Superior temporal gyrus (tissue), 1 donor: Measurements from ENCODE around the gene ICA1L.

Source experiments
- DNase-seq: peaks from one replicate; pipeline ENCODE4 v3.0.0-alpha.2; 2016; ENCODE audit errors: extremely low spot score

The ICA1L gene

GRCh38 chr2:202782940-202783558 is 88.5 kb downstream of the ICA1L start:
- DNase-seq = no peak

DNA sequence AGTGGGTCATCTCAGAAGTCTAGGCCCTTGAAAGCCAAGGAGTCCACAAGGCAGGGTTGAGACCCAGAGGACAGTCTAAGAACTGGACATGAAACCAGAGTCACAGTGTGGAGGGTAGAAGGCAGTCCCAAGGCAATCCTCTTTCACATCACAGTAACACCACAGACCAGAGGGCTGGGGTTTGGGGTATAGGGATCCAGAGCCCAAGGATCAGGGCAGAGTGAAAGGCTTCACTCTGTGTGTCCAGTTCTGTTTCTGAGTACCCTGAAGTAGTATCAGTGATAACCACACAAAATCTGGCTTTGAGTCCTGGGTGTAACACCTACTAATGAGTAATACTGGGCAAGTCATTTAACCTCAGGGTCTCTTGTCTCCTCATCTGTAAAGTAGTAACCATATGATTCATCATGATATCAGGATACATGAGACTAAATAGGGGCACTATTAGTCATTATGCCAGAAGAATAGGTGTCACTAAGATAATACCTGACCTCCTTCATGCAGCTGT is 91.0 kb downstream of the ICA1L start:
- no peak for DNase-seq

- no peak for DNase-seq
These were observed 93.3 kb downstream of the ICA1L start for GRCh38 chr2:202778217-202778616.

- no peak for DNase-seq
These were observed 97.5 kb downstream of the ICA1L start for GRCh38 chr2:202774104-202774503.

- DNase-seq = no peak
These were observed 98.1 kb downstream of the ICA1L start for GRCh38 chr2:202773301-202773973.

DNA sequence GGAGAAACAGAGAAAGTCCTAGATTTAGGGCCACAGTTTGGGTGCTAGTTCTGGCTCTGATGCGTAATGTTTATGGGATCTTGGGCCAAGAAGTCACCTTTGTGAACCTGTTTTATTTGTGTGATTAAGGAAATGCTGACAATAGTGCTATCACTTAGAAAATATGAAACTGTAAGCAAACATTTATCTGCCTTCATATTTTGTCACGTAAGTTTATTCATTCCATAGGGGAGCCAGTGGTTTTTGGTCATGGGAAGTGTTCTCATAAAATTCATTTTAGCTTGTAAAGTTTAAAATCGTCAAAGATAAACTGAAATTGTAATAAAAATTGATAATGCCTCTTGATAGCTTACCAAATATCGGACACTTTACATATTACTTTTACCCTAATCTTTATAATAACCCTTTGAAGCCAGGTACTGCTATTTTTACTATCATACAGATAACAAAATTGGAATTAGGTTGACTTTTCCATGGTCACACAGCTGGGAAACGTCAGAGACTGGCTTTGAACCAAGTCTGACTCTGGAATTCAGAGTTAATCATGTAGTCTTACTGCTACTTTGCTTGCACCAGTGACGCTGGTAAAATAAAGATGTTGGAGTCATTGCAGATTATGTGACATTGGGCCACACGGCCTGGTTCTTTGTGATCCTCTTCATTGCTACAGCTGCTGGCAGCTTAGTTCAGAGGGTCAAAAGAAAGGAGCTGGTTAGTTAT is 99.7 kb downstream of the ICA1L start:
- no peak for DNase-seq

DNA sequence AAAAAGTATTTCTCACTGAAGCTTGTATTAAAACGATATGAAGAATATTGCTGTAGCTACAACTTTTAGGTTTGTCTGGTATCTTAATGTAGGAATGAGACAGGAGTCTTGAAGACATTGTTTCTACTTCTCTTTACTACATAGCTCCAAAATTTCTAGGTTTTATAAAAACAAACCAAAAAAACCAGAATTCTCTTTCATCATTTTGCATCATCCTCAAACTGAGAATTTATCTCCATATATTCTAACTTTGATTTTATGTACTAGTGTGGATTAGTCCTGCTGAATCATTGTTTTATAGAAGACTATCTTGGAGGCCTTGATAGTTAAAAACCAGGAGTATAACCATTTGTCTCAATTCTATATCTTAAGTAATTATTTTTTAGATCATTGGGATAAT is 100.2 kb downstream of the ICA1L start:
- DNase-seq = no peak

DNA sequence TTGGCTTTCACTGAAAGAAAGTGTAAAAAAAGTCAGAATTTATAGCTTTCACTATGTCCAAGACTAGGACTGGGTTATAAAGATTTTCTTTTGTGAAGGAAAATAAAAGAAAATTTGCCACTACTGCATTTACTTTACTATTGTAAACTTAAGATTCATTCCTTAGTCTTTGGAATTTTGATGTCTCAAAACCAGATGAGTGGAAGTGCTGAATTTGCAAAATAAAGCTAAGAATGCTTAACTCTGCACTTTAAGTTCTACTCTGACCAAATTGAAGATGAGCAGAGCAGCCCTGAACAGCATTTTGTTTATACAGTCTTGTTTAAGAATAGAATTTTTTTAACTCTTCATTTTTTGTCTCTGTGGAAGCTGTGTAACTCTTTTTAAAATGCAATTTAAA is 102.4 kb downstream of the ICA1L start:
- DNase-seq = no peak

DNA sequence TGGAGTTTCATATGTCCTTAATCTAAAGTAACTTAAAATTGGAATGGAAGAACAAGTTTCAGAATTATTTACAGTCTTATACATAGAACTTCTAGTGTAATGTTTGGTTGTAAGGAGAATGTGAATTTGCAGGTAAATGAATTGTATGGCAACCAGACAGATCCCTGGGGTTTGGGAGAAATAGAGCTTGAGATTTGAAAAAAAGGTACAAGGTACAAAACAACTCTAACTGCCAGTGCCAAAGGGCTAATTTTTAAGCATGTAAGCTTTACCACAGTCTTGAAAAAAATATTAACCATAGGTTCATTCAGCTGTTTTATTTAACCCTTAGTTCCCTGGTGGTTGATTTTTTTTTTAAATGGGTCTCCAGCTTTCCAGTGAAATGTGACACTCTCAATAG is 103.3 kb downstream of the ICA1L start:
- no peak for DNase-seq

GRCh38 chr2:202765436-202765835 is 106.1 kb downstream of the ICA1L start:
- no peak for DNase-seq

DNA sequence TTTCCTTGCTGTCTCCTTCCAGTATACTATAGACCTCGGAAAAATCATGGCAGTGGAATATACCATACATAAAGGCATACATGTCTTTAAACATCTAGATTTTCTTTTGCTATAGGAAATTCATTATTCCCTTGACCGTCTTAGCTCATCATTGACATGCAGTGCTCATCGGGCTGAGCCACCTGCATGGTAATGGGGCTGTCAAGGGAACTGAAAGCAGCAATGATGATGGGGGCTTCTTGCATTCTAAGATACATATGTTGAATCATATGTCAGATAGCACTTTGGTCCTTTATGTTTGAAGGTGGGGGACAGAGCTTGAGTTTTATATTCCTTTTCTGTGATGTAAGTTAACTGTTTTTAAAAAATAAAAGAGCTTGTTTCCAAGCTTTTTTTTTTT is 106.6 kb downstream of the ICA1L start:
- no peak for DNase-seq

- no peak for DNase-seq
These were observed 107.7 kb downstream of the ICA1L start for GRCh38 chr2:202763916-202764315.

DNA sequence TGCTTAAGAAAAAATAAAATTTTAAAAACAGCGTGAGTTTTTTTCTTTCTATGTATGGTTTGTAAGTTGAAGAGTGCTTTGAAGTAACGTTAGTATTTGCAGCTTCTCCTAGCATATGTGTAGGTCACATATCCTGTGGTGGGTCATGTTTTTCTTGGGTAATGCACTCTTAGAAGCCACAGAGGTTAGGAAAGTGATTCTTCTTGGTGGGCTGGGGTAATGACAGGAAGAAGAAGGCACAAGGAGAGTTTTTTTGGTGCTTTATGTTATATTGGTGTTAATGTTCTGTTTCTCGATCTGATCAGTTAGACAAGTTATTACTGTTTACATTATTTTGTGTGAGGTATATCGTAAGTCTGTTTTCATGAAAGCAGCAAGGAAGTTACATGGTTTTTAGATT is 109.0 kb downstream of the ICA1L start:
- no peak for DNase-seq

DNA sequence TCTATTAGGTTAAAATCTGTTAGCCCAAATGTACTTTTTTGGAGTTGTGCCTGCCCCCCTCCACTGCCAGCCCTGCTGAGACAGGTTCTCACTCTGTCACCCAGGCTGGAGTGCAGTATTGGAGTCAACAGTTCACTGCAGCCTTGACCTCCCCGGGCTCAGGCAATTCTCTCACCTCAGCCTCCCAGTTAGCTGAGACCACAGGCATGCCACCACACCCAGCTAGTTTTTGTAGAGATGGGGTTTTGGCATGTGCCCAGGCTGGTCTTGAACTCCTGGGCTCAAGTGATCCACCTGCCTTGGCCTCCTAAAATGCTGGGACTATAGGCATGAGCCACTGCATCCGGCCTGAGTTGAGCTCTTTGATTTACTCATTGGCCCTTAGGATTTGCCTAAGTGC is 110.7 kb downstream of the ICA1L start:
- no peak for DNase-seq

DNA sequence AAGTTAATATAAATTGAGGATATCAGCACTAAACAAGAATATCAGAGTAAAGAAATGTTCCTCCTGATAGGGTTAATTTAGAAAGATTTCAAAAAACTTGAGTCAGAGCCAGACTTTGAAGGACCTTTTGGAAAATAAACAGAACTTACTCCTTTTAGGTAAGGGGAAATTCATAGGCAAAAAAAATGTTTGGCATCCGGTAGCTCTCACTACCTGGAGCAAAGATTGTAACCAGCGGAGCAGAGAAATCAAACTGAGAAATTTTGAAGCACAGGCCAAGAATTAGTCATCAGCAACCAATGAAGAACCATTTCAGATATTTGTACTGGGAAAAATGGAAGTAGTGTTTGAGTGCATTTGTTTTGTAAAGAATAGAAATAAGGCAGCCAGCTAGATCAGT is 113.0 kb downstream of the ICA1L start:
- no peak for DNase-seq

DNA sequence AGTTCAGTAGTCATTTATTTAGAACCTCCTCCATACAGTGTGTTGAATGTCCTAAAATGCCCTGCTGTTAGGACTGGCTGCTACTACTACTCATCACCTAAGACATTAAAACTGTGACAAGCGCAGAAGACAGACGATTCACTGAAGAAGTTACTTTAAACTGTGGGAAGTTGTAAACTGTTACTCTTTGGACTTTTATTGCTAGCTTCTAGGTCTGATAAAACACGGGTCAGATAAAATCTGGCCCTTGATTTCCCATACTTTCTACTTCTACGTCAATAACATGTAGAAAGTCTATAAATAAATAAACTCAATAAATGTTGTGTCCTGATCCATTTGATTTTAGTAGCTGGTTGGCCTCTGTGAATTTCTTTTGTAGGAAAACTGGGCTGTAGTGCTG is 113.4 kb downstream of the ICA1L start:
- DNase-seq = no peak

- DNase-seq = no peak
These were observed 114.2 kb downstream of the ICA1L start for GRCh38 chr2:202757339-202757738.

- no peak for DNase-seq
These were observed 115.0 kb downstream of the ICA1L start for GRCh38 chr2:202756598-202756997.

DNA sequence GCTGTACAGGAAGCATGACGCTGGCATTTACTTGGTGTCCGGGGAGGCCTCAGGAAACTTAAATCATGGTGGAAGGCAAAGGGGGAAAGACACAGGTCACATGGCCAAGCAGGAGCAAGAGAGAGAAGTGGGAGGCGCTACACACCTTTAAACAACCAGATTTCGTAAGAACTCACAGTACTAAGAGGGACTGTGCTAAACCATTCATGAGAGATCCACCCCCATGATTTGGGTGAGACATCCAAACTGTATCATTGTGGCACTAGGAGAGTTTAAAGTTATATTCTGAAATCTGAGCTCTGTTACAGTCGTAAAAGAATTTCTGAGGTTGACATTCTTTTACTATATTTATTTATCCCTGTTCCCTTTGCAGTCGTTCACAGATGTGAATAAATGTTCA is 116.6 kb downstream of the ICA1L start:
- no peak for DNase-seq

GRCh38 chr2:202752071-202752470 is 119.5 kb downstream of the ICA1L start:
- no peak for DNase-seq

DNA sequence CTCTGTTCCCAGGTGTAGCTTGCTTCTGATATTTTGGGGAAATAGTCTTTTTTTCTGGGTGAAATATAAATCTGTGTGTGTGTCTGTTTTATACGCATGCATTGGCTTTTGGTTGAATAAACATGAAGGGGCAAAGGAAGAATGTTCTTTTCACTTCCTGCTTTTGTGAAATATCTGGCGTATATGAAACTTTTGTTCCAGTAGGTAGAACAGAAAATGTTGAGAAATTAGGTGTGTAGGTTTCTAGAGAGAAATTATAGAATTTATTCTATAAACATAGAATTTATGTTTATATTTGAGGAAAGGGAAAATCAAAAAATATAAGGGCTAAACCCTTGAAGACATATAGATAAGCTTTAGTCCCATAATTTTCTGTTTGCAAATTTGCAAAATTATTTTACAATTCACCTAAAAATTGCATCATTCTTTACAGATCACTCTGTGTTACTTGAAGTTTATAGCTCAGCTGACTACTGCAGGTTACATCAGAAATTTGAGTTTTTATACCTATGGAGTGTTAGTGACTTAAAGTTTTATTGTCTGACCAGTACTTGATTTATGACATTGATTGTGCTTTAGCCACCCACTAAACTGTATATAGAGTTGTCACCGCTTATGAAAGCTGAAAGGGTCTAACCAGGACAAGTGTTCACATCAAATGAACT is 120.7 kb downstream of the ICA1L start:
- DNase-seq = no peak

DNA sequence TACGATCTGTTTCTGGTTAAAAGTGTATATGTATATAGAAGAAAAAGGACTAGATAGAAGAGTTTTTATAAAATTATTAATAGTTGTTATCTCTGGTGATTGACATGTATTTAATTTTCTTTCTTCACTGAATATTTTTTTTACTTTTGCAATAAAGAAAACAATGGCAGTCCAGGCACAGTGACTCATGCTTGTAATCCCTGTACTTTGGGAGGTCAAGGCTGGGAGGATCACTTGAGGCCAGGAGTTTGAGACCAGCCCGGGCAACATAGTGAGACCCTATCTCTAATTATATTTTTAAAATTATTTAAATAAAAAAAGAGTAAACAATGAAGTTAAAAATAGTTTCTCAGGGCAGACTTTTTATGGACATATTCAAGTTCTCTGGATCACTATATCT is 122.1 kb downstream of the ICA1L start:
- no peak for DNase-seq
